ENCODE results near the gene GGT6. TPM values are rescaled to one million over a fixed set of nuclear protein-coding genes. Genes with fewer than 3 reads are reported as not detected.

GGT6 gene
- total and polyA plus RNA-seq, 2 of the 13 experiments (the other 11 are each of a cell fraction or from before 2014, with no cell fraction given), result 0.16 to 0.80 TPM

GRCh38 chr17:4576161-4576558, 15.8 kb upstream of the GGT6 start:
- Histone ChIP-seq H3K27me3 (ENCODE audit: control insufficient read depth in 1 of 2, insufficient read depth in 2 of 2, low read length in 2 of 2) (peaks cover 2 to 4% of the 10 kb centered on the region in 2 experiments; a peak in 2 of 5 replicates), H4K20me1 (ENCODE audit: insufficient read depth, low read length) (no peaks in the 10 kb centered on the region), H3K4me2 (ENCODE audit: low read depth, low read length) (peak overlapping the region; percentile 80), H3K4me1 (ENCODE audit: insufficient read depth, low read length) (peaks cover 61% of the 10 kb centered on the region), H2AFZ (ENCODE audit: low read length) (no peak overlapping the region), H3K27ac (ENCODE audit: extremely low read length, insufficient read depth, low read length) (no peak overlapping the region), H3K36me3 (replicated peaks in 1 of 2; ENCODE audit: control insufficient read depth in 1 of 2, insufficient read depth in 2 of 2, low read length in 2 of 2) (no peaks in the 10 kb centered on the region), H3K4me3 (replicated peaks in 1 of 3; ENCODE audit: insufficient read depth in 1 of 3, low read depth in 2 of 3, low read length in 3 of 3) (peak overlapping the region; percentile 47 to 67 (median 56); a peak in 5 of 6 replicates), H3K9me3 (ENCODE audit: low read length) (no peaks in the 10 kb centered on the region), H3K79me2 (ENCODE audit: insufficient read depth, low read length) (no peaks in the 10 kb centered on the region), H3K9ac (ENCODE audit: insufficient read depth, low read depth, low read length) (peak overlapping the region; percentile 67)
- no peak for DNase-seq (ENCODE audit: low spot score)
- BruUV-seq (replicated peaks), result TSS peak; percentile 70
- intact Hi-C loops (cut with micrococcal nuclease; ENCODE audit: unreplicated experiment) (no loop called here), in situ Hi-C loops (cut with HindIII; ENCODE audit: extremely low pct_ligation_motif_present, low pct_unique_long_range_greater_than_20kb) (no loop called here)
- ChIA-PET POLR2A (interaction anchor here (1.1 to 3.2 kb wide), 5 partner anchors 9 to 134 kb away, joined by 4 to 21 read pairs (median 4); partner anchors contain the start of genes ARRB2, GGT6 and MYBBP1A), CTCF (ENCODE audit: low intra/inter-chr PET ratio, low total read pairs) (no interaction called here)
- WGBS (ENCODE audit: low lambda C conversion rate), result 5% methylated on average over 6 of the region's 6 CpGs
- no peak for FAIRE-seq
- peak; percentile 17 for ATAC-seq
- TF ChIP-seq PRPF4 (IDR thresholded peaks at IDR 0.05; ENCODE audit: low read depth, low read length, poor library complexity, severe bottlenecking), result no peak
- TF ChIP-seq ZNF770 (CRISPR knock-in tag; IDR thresholded peaks at IDR 0.05), result no peak
- TF ChIP-seq KDM4B (CRISPR knock-in tag; IDR thresholded peaks at IDR 0.05), result no peak
- TF ChIP-seq DBP (CRISPR knock-in tag; IDR thresholded peaks at IDR 0.05; ENCODE audit: not compliant biosample characterization), result no peak
- TF ChIP-seq RFXANK (CRISPR knock-in tag; IDR thresholded peaks at IDR 0.05), result no peak
- no peak for TF ChIP-seq ZFP36 (IDR thresholded peaks at IDR 0.05; ENCODE audit: borderline replicate concordance, low read depth, low read length, partially characterized antibody)
- TF ChIP-seq ZC3H13 (CRISPR knock-in tag; IDR thresholded peaks at IDR 0.05), result no peak
- no peak for TF ChIP-seq U2AF2 (IDR thresholded peaks at IDR 0.05; ENCODE audit: low read depth, low read length)
- TF ChIP-seq ZNF441 (CRISPR knock-in tag; IDR thresholded peaks at IDR 0.05; ENCODE audit: borderline replicate concordance), result no peak
- no peak for TF ChIP-seq SOX6 (IDR thresholded peaks at IDR 0.05)
- no peak for TF ChIP-seq SOX6 (CRISPR knock-in tag; IDR thresholded peaks at IDR 0.05)
- no peak for TF ChIP-seq FOXA3 (CRISPR knock-in tag; IDR thresholded peaks at IDR 0.05)
- TF ChIP-seq MAZ (IDR thresholded peaks at IDR 0.05; ENCODE audit: borderline replicate concordance, low read depth, low read length), result no peak
- no peak for TF ChIP-seq MAZ (CRISPR knock-in tag; IDR thresholded peaks at IDR 0.05; ENCODE audit: low read depth)
- TF ChIP-seq ZNF343 (CRISPR knock-in tag; IDR thresholded peaks at IDR 0.05), result no peak
- TF ChIP-seq ATF1 (CRISPR knock-in tag; IDR thresholded peaks at IDR 0.05), result no peak
- no peak for TF ChIP-seq YY1 (IDR thresholded peaks at IDR 0.05; ENCODE audit: insufficient read depth, insufficient replicate concordance, low read depth, low read length)
- TF ChIP-seq GFI1 (CRISPR knock-in tag; IDR thresholded peaks at IDR 0.05; ENCODE audit: borderline replicate concordance), result no peak
- TF ChIP-seq HDAC1 (CRISPR knock-in tag; IDR thresholded peaks at IDR 0.05), result 0 out of 2 replicates have a peak, but pooled peaks have one; percentile 3
- no peak for TF ChIP-seq ZUFSP (CRISPR knock-in tag; IDR thresholded peaks at IDR 0.05; ENCODE audit: borderline replicate concordance)
- TF ChIP-seq GATAD2A (CRISPR knock-in tag; IDR thresholded peaks at IDR 0.05), result 0 out of 2 replicates have a peak, but pooled peaks have one; percentile 1
- no peak for TF ChIP-seq WIZ (CRISPR knock-in tag; IDR thresholded peaks at IDR 0.05)
- no peak for TF ChIP-seq JDP2 (CRISPR knock-in tag; IDR thresholded peaks at IDR 0.05; ENCODE audit: borderline replicate concordance)
- TF ChIP-seq HNF4A (CRISPR knock-in tag; IDR thresholded peaks at IDR 0.05), result no peak
